ENCODE measurements around the gene GNB1.

The GNB1 gene

DNA sequence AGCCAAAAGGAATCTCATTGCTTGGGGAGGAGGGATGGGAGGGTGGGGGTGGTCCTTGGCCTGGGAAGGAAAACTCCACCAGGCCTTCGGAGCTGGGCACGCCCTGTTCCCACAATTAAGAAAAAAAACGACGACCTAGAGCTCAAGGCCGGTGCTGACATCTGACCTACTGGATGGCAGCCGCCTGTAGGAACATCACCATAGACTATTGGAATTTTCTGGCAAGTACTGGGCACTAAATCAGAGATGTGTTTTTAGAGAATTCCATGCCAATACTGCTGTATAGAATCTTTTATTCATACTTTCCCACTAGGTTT lies 113.3 kb downstream of the GNB1 start:
- Histone ChIP-seq H4K20me1 (ENCODE audit: insufficient read depth, low read length) (peaks cover 27% of the 10 kb centered on the region), H3K4me3 (ENCODE audit: low read depth in 1 of 2, low read length in 2 of 2) (peak overlapping the region; percentile 99), H3K79me2 (ENCODE audit: insufficient read depth, low read length) (peaks cover 54% of the 10 kb centered on the region), H2AFZ (ENCODE audit: low read depth, low read length) (peak overlapping the region; percentile 96), H3K9ac (ENCODE audit: low read depth, low read length) (peak overlapping the region; percentile 99), H3K36me3 (ENCODE audit: insufficient read depth, low read length) (peaks cover 16% of the 10 kb centered on the region), H3K27ac (ENCODE audit: low read length) (peak overlapping the region; percentile 86), H3K27me3 (ENCODE audit: insufficient read depth, low read length, poor library complexity) (no peaks in the 10 kb centered on the region), H3K9me3 (ENCODE audit: insufficient read depth, low read length, severe bottlenecking) (no peaks in the 10 kb centered on the region), H3K4me1 (ENCODE audit: insufficient read depth, low read length) (peaks cover 58% of the 10 kb centered on the region), H3K4me2 (ENCODE audit: insufficient read depth, low read length) (peak overlapping the region; percentile 92)
- ATAC-seq (ENCODE audit: insufficient read depth, low read depth) (no peak), DNase-seq (no peak)
- no peak for TF ChIP-seq EZH2 (IDR thresholded peaks at IDR 0.05; ENCODE audit: borderline replicate concordance, low read depth, low read length, severe bottlenecking)
- TF ChIP-seq, protein P1, sequence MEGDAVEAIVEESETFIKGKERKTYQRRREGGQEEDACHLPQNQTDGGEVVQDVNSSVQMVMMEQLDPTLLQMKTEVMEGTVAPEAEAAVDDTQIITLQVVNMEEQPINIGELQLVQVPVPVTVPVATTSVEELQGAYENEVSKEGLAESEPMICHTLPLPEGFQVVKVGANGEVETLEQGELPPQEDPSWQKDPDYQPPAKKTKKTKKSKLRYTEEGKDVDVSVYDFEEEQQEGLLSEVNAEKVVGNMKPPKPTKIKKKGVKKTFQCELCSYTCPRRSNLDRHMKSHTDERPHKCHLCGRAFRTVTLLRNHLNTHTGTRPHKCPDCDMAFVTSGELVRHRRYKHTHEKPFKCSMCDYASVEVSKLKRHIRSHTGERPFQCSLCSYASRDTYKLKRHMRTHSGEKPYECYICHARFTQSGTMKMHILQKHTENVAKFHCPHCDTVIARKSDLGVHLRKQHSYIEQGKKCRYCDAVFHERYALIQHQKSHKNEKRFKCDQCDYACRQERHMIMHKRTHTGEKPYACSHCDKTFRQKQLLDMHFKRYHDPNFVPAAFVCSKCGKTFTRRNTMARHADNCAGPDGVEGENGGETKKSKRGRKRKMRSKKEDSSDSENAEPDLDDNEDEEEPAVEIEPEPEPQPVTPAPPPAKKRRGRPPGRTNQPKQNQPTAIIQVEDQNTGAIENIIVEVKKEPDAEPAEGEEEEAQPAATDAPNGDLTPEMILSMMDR (IDR thresholded peaks at IDR 0.05; ENCODE audit: borderline replicate concordance, extremely low read depth, low read length, poor library complexity, severe bottlenecking) = no peak

DNA sequence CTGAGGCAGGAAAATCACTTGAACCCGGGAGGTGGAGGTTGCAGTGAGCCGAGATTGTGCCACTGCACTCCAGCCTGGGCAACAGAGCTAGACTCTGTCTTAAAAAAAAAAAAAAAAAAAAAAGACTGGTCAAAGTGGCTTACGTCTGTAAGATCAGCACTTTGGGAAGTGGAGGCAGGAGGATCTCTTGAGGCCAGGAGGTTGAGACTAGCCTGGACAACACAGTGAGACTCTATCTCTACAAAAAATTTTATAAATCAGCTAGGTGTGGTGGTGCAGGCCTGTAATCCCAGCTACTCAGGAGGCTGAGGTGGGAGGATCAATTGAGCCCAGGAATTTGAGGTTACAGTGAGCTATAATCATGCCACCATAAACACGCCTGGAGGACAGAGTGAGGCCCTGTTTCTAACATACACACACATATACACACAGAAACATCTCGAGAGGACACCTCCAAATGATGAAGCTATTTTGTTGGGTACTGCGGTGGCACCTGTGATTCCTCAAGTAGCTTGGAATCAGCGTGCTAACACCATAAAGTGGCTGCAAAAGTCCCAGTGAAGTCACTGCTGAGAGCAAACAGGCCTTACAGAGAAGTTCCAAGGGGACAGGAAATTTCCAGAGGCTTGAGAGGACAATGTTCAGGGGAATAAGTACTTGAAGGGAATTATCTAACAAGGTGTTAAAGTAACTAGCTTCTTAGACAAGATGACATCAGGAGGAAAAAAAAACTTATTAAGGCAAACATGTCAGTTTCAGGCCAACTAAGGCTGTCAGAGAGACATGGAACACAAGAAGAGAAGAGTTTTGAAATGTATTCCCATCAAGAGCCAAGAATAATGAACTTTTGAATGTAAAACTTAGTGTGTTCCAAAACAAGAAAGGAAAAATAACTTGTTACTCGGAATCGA lies 114.0 kb downstream of the GNB1 start:
- Histone ChIP-seq H3K9ac (ENCODE audit: low read depth, low read length) (peak overlapping the region; percentile 99), H3K79me2 (ENCODE audit: insufficient read depth, low read length) (peaks cover 60% of the 10 kb centered on the region), H3K4me3 (ENCODE audit: low read depth in 1 of 2, low read length in 2 of 2) (peak overlapping the region; percentile 99), H3K36me3 (ENCODE audit: insufficient read depth, low read length) (peaks cover 22% of the 10 kb centered on the region), H3K27ac (ENCODE audit: low read length) (peak overlapping the region; percentile 86), H4K20me1 (ENCODE audit: insufficient read depth, low read length) (peaks cover 27% of the 10 kb centered on the region), H3K4me1 (ENCODE audit: insufficient read depth, low read length) (peaks cover 58% of the 10 kb centered on the region), H2AFZ (ENCODE audit: low read depth, low read length) (0 out of 2 replicates have a peak overlapping the region, but pooled peaks have one; percentile 4), H3K27me3 (ENCODE audit: insufficient read depth, low read length, poor library complexity) (no peaks in the 10 kb centered on the region), H3K4me2 (ENCODE audit: insufficient read depth, low read length) (peak overlapping the region; percentile 92), H3K9me3 (ENCODE audit: insufficient read depth, low read length, severe bottlenecking) (no peaks in the 10 kb centered on the region)
- ATAC-seq (ENCODE audit: insufficient read depth, low read depth) (no peak), DNase-seq (no peak)
- TF ChIP-seq, protein P1 (IDR thresholded peaks at IDR 0.05; ENCODE audit: borderline replicate concordance, extremely low read depth, low read length, poor library complexity, severe bottlenecking) = no peak
- TF ChIP-seq EZH2 (IDR thresholded peaks at IDR 0.05; ENCODE audit: borderline replicate concordance, low read depth, low read length, severe bottlenecking) = no peak

DNA sequence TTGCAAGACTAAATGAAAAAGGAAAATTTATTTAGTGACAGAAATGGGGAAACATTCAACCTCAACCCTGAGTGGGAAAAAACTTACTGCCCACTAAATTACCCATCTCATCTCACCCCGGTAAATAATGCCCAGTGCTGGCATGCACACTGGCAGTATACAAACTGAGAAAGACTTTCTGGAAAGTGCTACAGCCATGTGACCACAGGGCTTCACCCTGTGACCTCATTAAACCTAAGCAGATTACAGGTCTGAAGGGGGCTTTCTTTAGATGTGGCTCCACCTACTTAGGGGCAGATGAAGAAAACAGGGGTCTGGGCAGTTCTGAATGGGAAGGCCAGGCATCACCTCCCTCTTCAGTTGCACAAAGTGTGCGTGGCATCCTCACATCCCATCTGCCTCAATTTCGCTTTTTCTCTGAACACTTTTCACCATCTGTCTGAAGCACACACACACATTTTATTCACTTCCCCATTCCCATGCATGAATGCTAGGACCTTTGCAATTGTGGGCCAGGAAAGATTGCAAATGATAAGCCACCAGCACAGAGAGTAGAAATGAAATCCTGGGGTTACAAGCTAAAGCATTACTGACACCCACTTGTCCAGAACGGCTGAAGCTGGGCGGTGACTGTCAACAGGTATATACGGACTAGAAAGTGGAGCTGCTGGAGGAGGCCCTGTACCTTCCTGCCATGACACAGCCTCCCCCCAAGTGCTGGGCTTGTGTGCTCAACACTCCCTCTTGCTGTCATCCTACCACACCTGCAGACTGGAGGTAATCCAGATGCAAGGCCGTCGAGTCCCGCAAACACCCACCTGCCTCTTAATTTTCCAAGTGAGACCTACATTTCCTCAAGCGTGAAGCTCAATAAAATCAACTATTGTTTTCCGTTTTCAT lies 115.3 kb downstream of the GNB1 start:
- Histone ChIP-seq H3K27ac (ENCODE audit: low read length) (peak overlapping the region; percentile 31), H3K79me2 (ENCODE audit: insufficient read depth, low read length) (peaks cover 72% of the 10 kb centered on the region), H3K4me2 (ENCODE audit: insufficient read depth, low read length) (peak overlapping the region; percentile 52; the same call in 1 of the 2 replicates), H2AFZ (ENCODE audit: low read depth, low read length) (no peak overlapping the region), H3K4me3 (ENCODE audit: low read depth in 1 of 2, low read length in 2 of 2) (peak overlapping the region in 1 of 2 experiments; percentile 30; a peak in 1 of 4 replicates), H3K36me3 (ENCODE audit: insufficient read depth, low read length) (peaks cover 31% of the 10 kb centered on the region), H3K27me3 (ENCODE audit: insufficient read depth, low read length, poor library complexity) (no peaks in the 10 kb centered on the region), H3K4me1 (ENCODE audit: insufficient read depth, low read length) (peaks cover 48% of the 10 kb centered on the region), H3K9me3 (ENCODE audit: insufficient read depth, low read length, severe bottlenecking) (peaks cover 5% of the 10 kb centered on the region), H4K20me1 (ENCODE audit: insufficient read depth, low read length) (peaks cover 21% of the 10 kb centered on the region; the same call in 1 of the 2 replicates), H3K9ac (ENCODE audit: low read depth, low read length) (no peak overlapping the region; the same call in none of the 2 replicates)
- no peak for DNase-seq
- TF ChIP-seq, protein P1 (IDR thresholded peaks at IDR 0.05; ENCODE audit: borderline replicate concordance, extremely low read depth, low read length, poor library complexity, severe bottlenecking) = no peak
- no peak for TF ChIP-seq EZH2 (IDR thresholded peaks at IDR 0.05; ENCODE audit: borderline replicate concordance, low read depth, low read length, severe bottlenecking)
- ATAC-seq (ENCODE audit: insufficient read depth, low read depth) = no peak

All from DND-41 (cell line).